ENCODE measurements around the gene TMX4.
"Not testable (repeated sequence)": the region's sequence is repeated elsewhere in the genome, so short reads cannot be mapped to it uniquely, and the experiment has no call there.

Gene TMX4, protein sequence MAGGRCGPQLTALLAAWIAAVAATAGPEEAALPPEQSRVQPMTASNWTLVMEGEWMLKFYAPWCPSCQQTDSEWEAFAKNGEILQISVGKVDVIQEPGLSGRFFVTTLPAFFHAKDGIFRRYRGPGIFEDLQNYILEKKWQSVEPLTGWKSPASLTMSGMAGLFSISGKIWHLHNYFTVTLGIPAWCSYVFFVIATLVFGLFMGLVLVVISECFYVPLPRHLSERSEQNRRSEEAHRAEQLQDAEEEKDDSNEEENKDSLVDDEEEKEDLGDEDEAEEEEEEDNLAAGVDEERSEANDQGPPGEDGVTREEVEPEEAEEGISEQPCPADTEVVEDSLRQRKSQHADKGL

DNA sequence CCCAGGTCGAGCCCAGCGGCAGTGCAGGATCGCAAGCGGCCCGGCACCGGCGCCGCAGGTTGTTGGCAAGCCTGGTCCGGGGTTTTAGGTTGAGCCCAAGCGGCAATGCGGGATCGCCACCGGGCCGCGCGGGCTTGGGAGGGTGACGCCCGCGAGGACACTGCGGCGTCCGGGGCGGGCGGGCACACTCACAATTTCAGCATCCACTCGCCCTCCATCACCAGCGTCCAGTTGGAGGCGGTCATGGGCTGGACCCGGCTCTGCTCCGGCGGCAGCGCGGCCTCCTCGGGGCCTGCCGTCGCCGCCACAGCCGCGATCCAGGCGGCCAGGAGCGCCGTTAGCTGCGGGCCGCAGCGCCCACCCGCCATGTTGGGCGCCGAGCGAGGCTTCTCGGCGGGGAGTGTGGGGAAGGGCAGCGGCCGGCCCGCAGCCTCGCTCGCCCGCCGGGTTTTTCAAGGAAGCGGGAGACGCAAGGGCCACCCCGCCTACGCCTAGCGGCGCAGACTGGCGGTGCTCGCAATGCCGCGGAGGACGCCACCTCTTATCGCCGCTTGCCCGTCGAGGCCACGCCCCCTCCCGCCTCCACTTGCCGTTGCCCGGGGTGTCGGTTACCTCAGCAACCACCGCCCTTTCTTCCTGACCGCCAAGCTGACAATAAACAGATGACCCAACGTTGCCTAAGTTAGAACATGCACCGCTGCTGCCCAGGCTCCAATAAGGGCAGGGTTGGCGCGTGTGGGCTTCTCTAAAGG is at the start of gene TMX4:
Gene TMX4, minus strand, starts transcription at position 516 of the 752 bp plus-strand sequence. Its CDS starts 148 bp downstream, at position 368.
- DNase-seq: peak; percentile 88 to 90

DNA sequence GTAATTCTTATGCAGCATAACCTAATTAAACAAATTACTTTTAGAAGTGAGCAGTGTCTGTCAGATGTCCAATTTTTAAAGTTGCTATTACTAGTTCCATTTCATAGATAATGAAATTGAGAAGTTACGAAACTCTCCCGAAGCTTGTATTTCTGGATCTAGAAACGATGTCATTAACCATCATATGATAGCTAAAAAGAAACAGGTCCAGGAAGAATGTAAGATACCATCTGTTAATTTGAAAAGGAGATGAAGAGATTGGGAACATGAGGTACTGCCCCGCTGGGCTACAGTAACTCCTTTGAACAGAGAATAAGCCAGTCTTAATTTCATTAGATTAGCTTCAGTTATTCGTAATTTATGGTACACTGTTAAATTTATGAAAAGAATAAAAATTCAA is 47.5 kb upstream of the TMX4 start:
- no peak for DNase-seq

DNA sequence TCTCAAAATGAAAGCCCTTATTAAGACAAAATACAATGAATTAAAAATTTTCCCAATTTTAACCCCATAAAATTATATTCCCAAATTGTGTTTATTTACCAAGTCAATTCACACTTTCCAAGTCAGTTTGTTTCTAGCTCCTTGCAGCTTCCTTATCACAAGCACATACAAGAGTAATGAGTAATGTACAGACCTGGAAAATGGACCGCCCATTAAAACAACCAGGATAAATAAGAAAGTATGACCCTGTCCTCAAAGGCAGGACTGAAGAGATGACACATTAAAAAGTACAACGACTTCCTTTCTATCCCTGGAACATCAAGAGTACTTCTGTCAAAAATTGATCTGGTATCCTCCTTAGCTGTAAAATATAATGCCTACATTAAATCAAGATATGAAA is 47.1 kb upstream of the TMX4 start:
- no peak for DNase-seq

DNA sequence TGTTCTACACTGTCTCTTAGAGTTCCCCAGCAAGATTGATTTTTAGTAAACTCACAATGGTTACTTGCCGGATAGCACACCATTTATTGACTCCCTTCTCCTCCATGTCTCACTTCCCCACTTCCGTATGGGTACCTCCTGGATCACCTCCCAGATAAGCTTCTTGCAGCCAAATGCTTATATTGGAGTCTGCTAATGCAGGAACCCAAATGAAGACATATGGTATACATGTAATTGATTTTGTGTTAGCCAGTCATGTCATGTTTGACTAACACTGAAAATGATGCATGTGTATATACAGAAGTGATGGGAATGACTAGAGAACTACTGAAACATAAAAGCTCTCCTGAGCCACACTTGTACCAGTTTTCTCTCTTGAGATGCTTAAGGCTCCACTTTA is 46.1 kb upstream of the TMX4 start:
- no peak for DNase-seq

DNA sequence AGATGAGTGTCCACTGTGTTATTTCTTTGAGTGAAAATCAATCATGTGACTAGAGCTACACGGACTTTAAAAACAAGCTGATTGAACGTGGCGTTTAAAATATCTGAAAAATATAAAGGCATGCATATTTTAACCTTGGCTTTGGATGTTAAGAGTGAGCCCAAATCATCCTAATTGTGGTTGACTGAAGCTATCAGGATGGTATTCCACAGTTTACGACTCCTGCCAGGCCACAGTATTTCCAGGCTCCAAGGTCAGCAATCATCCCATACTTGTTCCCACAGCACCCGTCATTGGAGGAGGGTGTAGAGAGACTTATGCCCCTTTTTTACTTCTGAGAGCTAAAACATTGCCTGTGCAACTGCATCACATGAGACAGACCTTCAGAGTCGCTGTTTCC is 43.2 kb upstream of the TMX4 start:
- no peak for DNase-seq

DNA sequence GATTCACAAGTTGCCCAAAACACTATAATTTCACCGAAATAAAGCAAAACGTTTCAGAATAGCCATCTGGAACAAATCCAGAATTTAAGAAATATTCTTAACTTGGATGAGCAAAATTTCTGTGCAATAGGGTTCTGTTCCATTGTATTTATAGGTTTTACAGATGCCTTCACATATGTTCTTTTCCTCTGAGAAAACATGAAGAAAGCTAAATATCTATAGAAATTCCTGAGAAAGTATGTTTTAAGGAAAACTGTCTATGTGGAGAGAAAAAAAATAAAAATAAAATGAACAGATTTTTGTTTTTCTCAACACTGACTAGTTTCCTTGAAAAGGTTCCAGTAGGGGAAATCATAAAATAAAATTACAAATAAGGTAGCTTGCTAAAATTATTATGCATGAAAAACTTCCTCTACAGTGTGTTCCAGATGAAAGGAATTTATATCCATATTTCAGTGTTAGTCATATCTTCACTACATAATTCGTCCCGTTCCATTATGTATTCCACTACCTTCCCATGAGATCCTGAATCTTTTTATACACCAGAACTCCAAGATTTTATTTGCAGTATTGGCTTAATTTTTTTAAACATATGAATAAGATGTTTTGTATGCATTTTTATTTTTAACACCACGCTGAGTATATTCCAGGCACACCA is 42.4 kb upstream of the TMX4 start:
- DNase-seq: no peak

DNA sequence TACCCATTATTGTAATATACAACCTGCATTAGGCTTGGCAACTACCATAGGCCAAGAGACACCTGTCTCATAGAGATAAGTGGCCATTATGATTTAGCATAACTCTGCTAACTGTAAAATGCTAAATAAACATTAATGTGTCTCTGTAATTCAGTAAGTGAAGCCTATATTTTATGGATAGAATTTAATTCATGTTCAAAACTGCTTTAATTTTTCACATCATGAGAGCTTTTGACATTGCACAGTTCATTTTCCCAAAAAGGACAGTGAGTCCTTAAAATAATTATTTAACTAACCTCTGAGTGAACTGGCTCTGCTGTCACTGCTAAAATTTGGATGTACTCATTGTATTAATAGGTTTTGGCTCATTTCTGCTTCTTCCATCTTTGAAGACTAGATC is 41.4 kb upstream of the TMX4 start:
- no peak for DNase-seq

DNA sequence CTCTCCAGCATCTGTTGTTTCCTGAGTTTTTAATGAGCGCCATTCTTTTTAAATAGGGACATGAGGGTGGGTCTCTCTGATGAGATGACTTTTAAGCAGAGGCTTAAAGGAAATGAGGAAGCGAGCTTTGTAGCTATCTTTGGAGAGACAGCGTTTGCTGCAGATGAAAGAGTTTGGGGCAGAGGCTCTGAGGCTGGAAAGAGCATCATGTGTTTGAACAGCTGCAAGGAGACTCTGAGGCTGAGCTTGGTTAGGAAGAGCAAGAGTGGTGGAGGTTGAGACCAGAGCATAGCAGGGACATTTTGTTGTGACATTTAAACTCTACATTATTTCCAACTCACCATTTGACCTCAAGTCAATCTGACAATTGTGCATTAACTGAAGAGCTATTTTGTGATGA is 38.3 kb upstream of the TMX4 start:
- DNase-seq: no peak

DNA sequence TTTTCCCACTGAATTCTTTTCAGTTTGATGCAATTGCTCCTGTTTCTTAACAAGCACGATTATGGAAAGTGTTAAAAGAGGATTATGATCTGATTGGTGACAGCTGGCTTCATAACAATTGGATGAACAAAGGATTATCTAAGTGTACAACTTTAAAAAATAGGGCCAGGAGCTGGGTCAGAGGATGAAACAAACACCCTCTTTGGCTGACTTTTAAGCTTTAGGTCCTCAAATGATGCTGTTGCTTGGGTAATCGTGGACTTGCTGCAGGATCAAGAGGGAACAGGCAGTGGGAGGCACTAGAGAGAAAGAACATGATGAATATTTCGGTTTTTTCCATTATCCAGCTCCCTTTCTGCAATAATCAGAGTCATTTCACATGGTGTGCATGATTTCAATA is 35.5 kb upstream of the TMX4 start:
- DNase-seq: no peak

DNA sequence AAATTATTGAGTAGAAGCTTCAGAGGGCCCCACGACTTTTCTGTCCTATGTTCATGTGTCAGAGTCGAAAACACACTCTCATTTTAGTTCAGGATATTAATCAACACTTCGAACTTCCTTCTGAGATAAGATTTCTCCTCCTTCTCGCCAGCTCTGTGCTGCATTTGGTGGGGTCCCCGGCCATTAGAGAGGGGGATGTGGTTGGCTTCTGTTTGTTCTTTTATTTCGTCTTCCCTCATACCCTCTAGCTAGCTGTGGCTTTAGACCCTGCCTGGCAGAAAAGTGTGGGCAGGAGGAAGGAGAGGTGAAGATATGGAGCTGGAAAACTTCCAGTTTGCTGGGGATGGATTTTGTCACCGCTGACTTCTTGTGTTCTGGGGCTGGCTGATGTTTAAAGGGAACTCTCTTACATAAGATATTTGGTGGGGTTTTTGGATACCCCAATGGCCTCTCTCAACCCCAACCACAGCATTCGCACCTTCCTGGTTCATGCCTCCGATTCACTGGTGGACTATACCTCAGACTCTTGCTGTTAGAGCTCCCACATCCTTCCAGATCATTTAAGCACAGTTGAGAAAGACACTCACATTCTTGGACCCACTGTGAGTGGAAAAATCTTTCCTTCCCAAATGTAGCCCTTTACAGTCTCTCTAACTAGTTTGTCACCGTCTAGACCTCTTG is 30.7 kb upstream of the TMX4 start:
- DNase-seq: no peak

DNA sequence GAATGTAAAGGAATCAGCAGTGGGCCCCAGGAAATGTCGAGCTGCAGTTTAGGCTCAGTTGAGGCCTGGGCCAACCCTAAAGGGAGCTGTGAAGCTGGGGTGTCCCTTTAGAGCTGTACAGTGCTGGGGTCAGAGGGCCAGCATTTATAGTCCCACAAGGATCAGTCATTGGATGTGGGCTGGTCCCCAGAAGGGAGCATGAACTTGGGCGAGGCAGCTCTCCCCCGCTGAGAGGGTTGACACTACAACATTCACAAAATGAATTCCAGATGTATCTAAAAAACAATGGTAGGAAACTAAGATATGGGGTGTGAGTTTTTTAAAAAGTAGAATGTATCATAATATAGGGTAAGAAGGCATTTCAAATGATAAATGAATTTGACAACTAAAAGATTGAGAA is 29.7 kb upstream of the TMX4 start:
- DNase-seq: no peak

DNA sequence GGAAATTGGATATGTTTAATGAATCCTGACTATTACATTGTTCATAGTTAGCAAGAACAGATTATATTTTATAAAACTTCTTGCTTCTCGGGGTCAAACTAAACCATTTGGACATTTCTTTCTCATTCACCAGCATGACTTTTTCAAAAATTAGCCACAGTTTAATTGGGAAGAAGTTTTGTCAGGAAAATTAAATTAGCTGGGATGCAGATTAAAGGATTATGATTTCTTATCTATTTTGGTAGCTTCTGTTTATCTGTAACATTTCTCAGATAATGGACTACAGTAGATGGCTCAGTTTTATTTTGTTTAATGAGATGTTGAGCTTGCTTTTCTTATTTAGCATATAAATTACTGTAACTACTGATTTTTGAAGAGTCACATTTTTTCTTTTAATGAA is 26.4 kb upstream of the TMX4 start:
- DNase-seq: no peak

DNA sequence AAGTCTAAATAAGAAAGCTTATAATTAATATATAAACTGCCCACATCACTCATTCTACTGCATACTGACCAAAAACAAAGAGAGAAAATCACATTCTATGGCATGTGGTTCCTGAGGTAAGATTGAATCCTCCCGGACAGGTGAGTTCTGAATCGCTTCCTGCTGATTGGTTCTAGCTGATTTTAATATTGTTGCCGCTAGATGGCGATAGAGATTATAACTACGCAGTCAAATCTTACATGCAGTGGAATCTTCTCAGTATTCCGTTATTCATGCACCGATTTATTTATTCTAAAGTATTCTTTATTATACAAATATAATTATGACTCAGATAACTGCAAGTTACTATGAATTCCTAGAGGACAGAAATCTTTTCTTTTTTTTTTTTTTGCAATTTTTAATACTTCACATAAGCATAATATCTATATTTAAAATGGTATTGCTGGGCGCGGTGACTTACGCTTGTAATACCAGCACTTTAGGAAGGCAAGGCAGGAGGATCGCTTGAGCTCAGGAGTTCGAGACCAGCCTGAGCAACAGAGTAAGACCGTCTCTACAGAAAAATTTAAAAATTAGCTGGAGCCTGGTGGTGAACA is 24.2 kb upstream of the TMX4 start:
- DNase-seq: no peak

DNA sequence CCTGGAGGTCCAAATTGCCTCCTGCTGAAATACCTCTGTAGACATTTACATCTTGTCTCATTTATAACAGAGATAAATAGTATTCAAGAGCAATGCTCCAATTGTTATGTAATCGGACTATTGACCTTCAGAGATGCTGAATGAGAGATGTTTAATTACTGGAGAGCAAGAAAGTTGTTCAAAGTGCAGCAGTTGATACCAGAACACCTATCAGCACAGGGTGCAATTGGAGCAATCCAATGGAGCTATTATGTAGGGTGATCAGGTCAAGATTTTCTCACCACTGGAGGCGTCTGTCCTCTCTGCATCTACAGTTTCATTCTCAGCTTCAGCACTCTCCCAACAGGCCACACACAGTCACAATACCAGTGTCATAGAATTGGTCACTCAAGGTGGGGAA is 19.5 kb upstream of the TMX4 start:
- DNase-seq: no peak

DNA sequence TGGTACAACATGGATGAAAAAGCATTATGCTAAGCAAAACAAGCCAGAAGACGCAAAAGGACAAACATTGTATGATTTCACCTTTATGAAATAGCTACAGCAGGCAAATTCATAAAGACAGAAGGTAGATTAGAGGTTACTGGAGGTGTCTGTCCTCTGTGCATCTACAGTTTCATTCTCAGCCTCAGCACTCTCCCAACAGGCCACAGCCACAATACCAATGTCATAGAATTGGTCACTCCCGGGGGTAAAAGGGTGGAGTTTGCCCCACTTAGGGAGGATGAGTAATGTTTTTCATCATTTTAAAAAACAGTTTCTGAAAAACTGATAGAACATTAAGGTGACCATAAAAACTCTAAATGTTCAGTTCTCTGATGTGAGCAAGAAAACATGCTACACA is 17.2 kb upstream of the TMX4 start:
- DNase-seq: no peak

DNA sequence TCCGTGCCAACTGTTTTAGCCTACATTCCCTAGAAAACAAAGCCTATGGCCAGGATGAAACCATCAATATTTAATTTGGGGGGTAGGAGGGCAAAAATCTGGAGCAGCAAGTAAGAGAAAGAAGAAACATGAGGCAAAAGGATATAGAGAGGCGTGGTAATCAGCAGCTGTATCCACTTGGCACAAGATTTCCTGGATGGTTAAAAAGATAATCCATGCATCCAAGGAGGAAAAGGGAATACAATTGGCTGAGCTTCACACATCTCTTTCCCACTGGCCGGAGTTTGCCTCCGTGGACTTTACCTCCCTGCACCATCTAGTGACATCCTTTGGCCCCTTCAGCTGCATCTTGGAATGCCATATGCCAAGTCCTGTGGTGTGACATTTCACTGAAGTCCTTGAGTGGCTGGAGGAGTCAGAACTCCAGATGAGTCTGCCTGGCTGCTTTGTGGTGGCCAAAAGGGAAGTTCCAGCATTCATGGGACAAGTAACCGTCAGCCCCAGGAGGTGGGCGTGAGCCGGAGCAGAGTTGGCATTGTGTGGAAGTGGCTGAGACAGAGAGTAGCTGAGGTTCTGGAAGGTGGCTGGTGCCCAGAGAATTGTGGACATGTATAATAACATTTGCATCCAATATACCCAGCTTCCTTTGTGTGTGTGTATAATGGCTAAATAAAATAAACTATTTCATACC is 13.7 kb upstream of the TMX4 start:
- no peak for DNase-seq

DNA sequence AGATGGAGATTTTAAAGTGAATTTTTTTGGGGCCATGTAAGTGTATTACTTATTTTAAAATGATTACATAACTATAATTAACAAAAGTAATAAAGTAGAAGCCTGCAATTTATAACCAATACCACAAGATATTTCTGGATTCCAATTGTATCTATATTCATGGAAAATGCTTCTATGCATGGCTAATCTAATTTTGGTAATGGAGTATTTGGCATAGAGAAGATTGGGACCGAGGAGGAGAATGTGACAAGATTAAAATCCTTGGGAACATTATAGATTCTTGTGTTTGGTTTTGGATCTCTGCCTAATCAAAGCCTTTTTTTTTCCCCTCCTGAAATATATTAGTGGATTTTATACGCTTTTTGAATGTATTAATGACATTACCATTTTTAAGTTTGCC is 12.9 kb upstream of the TMX4 start:
- no peak for DNase-seq

DNA sequence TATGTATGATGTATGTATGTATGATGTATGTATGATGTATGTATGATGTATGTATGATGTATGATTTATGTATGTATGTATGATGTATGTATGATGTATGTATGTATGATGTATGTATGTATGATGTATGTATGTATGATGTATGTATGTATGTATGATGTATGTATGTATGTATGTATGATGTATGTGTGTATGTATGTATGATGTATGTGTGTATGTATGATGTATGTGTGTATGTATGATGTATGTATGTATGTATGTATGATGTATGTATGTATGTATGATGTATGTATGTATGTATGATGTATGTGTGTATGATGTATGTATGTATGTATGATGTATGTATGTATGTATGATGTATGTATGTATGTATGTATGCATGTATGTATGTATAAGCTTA is 12.0 kb upstream of the TMX4 start:
- not testable (repeated sequence) for DNase-seq

DNA sequence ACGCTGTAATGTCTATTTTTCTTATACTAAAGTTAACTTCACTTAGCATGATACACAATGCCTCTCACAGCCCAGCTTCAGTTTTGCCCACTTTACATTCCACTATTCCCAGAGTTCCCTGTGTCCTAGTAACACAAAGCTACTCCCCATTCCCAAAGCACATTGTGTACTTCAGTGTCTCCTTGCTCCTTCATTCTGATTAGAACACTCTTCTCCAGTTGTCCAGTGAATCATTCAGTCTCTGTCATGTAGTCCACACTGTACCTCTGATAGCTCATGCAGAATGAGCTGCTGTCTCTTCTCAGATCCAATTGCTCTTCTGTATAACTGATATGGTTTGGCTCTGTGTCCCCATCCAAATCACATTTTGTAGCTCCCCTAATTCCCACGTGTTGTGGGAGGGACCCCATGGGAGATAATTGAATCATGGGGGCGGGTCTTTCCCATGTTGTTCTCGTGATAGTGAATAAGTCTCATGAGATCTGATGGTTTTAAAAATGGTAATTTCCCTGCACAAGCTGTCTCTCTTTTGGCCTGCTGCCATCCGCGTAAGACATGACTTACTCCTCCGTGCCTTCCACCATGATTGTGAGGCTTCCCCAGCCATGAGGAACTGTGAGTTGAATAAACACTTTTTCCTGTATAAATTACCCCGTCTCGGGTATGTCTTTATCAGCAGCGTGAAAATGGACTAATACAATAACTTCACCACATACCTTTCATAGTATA is 2.1 kb upstream of the TMX4 start:
- DNase-seq: no peak

DNA sequence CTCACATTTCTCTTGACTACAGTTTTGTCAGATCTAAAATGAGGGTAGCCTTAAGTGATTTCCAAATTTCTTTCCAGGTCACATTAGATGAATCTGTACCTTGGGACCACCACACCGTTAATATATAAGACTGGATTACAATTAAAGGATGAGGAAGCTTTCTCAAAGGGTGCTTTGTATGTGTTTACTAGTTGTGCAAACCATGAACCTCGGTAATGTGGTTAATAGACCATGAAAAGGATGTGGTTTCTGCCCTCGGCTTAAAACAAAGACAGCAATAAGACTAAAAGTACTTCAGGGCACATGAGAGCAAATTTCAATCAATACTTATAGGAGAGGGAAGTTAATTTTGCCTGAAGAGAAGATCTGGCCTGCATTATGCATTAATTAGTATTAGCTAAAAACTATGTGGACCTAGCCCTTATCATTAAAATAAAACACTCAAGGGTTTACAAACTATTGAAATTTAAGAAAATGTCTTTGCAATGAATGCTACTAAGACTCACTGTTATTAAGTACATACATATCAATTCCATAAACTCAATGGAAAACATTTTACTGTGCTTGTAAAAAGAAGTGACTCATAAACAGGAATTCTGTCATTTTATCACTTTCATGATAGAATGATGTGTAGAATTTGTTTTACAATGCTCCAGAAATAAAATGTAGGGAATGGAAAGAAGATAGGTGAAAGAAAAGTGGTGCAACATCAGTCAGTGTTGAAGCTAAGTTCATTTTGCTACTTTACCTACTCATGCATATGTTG is 936 bp upstream of the TMX4 start:
- DNase-seq: no peak

DNA sequence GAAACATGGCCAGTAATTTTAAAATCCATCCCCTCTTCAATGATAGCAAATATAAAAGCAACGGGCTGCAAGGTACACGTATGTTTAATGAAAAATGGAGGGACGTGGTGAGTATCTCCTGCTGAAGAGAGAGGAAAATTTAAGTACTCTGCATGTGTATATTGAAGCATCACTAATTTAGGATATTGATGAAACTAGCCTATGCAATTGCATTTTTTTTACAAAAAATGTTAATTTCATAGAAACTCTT is 362 bp upstream of the TMX4 start:
- DNase-seq: no peak

DNA sequence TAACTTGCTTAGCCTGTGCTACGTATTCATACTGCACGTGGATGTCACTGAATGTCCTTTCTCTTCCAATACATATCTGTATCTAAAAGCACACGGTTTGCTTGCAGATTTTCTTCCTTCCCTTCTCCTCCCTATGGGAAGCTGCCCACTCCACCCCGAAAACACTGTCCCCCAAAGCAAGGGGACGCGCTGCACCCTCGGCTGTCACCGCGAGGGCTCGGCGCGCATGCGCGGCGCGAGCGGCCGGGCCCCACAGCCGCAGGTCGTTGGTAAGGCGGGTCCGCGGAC is 659 bp downstream of the TMX4 start:
- DNase-seq: peak in 1 of 2 donors; percentile 61

Data from stimulated activated CD4-positive, alpha-beta T cell treated with anti-CD3 and anti-CD28 coated beads, Interleukin-2, amount 100 ng/mL, for 48 hours (primary cell).